ENCODE measurements around the gene FBXL20. TPM values are rescaled to one million over a fixed set of nuclear protein-coding genes. Genes with fewer than 3 reads are reported as not detected.

Gene FBXL20
- total and polyA plus RNA-seq, 2 donors (not counting 3 experiments of a cell fraction or from before 2014, with no cell fraction given), result 4.6 to 18.0 TPM

- H2AFZ ChIP-seq (ENCODE audit: low read depth, low read length), result no peak overlapping the region
Observed at GRCh38 chr17:39208893-39209292, 192.5 kb downstream of the FBXL20 start.

More at GRCh38 chr17:39208893-39209292, 192.5 kb downstream of the FBXL20 start:
- H3K4me1 ChIP-seq (ENCODE audit: control insufficient read depth, extremely low read depth, insufficient read depth, low read length), result peaks cover 5% of the 10 kb centered on the region
- dilution Hi-C loops (cut with MboI; ENCODE audit: extremely low pct_ligation_motif_present, low sequenced_read_pairs) (no loop called here), intact Hi-C loops (cut with micrococcal nuclease) (no loop called here)
- no peaks in the 10 kb centered on the region for H3K9me3 ChIP-seq (replicated peaks; ENCODE audit: control insufficient read depth, insufficient read depth, low read length)
- H3K9me1 ChIP-seq (replicated peaks; ENCODE audit: control insufficient read depth, extremely low read depth, insufficient read depth, low read length), result no peaks in the 10 kb centered on the region
- H3K4me3 ChIP-seq (replicated peaks in 1 of 3; ENCODE audit: insufficient read depth in 1 of 3, low read depth in 1 of 3, low read length in 3 of 3), result no peak overlapping the region
- H3K9ac ChIP-seq (replicated peaks; ENCODE audit: extremely low read depth, insufficient read depth, low read length), result no peak overlapping the region
- H4K20me1 ChIP-seq (replicated peaks; ENCODE audit: control insufficient read depth, extremely low read depth, insufficient read depth, low read length), result no peaks in the 10 kb centered on the region
- peaks cover 4 to 13% of the 10 kb centered on the region in 2 experiments for H3K36me3 ChIP-seq (ENCODE audit: control insufficient read depth in 2 of 2, extremely low read depth in 1 of 2, insufficient read depth in 2 of 2, low read length in 2 of 2)
- no peak overlapping the region for H3K27ac ChIP-seq (ENCODE audit: insufficient read depth, low read depth, low read length)
- ChIA-PET CTCF (interaction anchor here (1.1 to 9.6 kb wide), 4 partner anchors 9 to 44 kb away, joined by 3 to 420 read pairs (median 59); no protein-coding TSS in a partner anchor), POLR2A (interaction anchor here (1.1 kb wide), 1 partner anchor 9 kb away, joined by 7 read pairs; the partner anchor contains the start of gene RPL19)
- no peak overlapping the region for H3K4me2 ChIP-seq (ENCODE audit: insufficient read depth, low read length)
- no TSS peak for BruUV-seq (replicated peaks)
- TF ChIP-seq FOS (IDR thresholded peaks at IDR 0.05; ENCODE audit: borderline replicate concordance, insufficient read depth, low read length) (no peak), GATA2 (IDR thresholded peaks at IDR 0.05; ENCODE audit: insufficient read depth, insufficient read length, low read depth, low read length) (no peak), EZH2 (IDR thresholded peaks at IDR 0.05; ENCODE audit: borderline replicate concordance, low read depth, low read length, severe bottlenecking) (no peak), CTCF (IDR thresholded peaks at IDR 0.05; ENCODE audit: extremely low read depth in 1 of 2, insufficient read depth in 1 of 2, low read depth in 1 of 2, low read length in 2 of 2) (no peak), JUN (IDR thresholded peaks at IDR 0.05; ENCODE audit: borderline replicate concordance, insufficient read depth, insufficient read length, low read depth) (no peak), MYC (IDR thresholded peaks at IDR 0.05; ENCODE audit: low read depth, low read length) (no peak), MAX (IDR thresholded peaks at IDR 0.05; ENCODE audit: insufficient read depth, insufficient read length) (no peak), POLR2AphosphoS5 (IDR thresholded peaks at IDR 0.05; ENCODE audit: insufficient read depth, low read depth, low read length) (no peak), POLR2A (IDR thresholded peaks at IDR 0.05; ENCODE audit: low read depth, low read length) (no peak)
- H3K27me3 ChIP-seq (ENCODE audit: control insufficient read depth in 2 of 2, insufficient read depth in 2 of 2, low read length in 2 of 2), result peaks cover 0 to 2% of the 10 kb centered on the region in 2 experiments
- H3K79me2 ChIP-seq (ENCODE audit: control insufficient read depth, insufficient read depth, low read length), result no peaks in the 10 kb centered on the region
- no peak for FAIRE-seq
- DNase-seq (ENCODE audit: low read depth, low spot score), result no peak

Measured in endothelial cell of umbilical vein (primary cell).